ENCODE data around the gene RBM39.
"Not testable (repeated sequence)": the region's sequence is repeated elsewhere in the genome, so short reads cannot be mapped to it uniquely, and the experiment has no call there.

RBM39 gene

DNA sequence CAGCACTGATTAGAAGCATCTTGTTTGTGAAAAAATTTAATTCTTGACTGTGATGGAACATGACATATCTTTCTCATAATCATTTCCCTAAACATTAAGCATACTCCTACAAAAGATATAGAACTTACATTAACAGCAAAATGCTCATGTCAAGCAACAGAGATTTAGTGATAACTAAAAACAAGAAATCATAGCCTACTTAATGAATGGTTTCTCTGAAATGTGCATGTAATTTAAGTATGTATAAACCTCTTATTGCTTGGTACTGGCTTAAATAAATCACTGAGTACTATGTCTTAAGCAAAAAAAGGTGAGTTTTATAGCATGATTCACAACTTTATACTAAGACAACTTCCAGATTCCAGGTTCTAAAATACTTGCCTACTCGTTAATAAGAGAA is 33.6 kb downstream of the RBM39 start:
- DNase-seq = no peak
- Histone ChIP-seq H2AK5ac (ENCODE audit: low read length, severe bottlenecking) (no peak overlapping the region), H3K18ac (ENCODE audit: low read depth in 1 of 2, low read length in 2 of 2) (no peak overlapping the region), H4K91ac (ENCODE audit: low read length) (no peak overlapping the region), H2BK15ac (ENCODE audit: low read depth, poor library complexity, severe bottlenecking) (no peak overlapping the region), H3K27ac (ENCODE audit: low read length, poor library complexity, severe bottlenecking) (no peak overlapping the region), H3K4me1 (ENCODE audit: control insufficient read depth, insufficient read depth, low read depth, low read length) (no peaks in the 10 kb centered on the region), H2AFZ (ENCODE audit: low read depth, low read length) (no peak overlapping the region), H3K14ac (ENCODE audit: low read length in 2 of 2) (no peak overlapping the region), H2BK12ac (ENCODE audit: low read length in 2 of 2) (no peak overlapping the region), H3K9me3 (ENCODE audit: control insufficient read depth, low read length) (no peaks in the 10 kb centered on the region), H3K4me3 (ENCODE audit: insufficient read depth in 1 of 2, low read depth in 1 of 2, low read length in 2 of 2) (no peak overlapping the region), H2BK5ac (ENCODE audit: low read depth, low read length, poor library complexity, severe bottlenecking) (no peak overlapping the region), H3K36me3 (ENCODE audit: control insufficient read depth in 1 of 2, insufficient read depth in 2 of 2, low read depth in 1 of 2, low read length in 2 of 2) (peaks cover 27 to 96% of the 10 kb centered on the region in 2 experiments), H4K8ac (ENCODE audit: low read length) (no peak overlapping the region), H3K27me3 (ENCODE audit: control insufficient read depth in 1 of 2, insufficient read depth in 1 of 2, low read length in 2 of 2) (no peaks in the 10 kb centered on the region), H3K4me2 (ENCODE audit: low read length, poor library complexity, severe bottlenecking) (no peak overlapping the region), H3K9ac (ENCODE audit: low read length) (peak overlapping the region; percentile 41), H3K79me1 (replicated peaks; ENCODE audit: low read length, poor library complexity, severe bottlenecking) (no peaks in the 10 kb centered on the region), H3K23ac (ENCODE audit: low read length in 2 of 2) (no peak overlapping the region), H3K4ac (ENCODE audit: low read depth in 1 of 2, low read length in 2 of 2) (no peak overlapping the region), H2BK120ac (ENCODE audit: low read depth, low read length) (no peak overlapping the region)
- 100% methylated on average over 1 of the region's 1 CpG for WGBS

DNA sequence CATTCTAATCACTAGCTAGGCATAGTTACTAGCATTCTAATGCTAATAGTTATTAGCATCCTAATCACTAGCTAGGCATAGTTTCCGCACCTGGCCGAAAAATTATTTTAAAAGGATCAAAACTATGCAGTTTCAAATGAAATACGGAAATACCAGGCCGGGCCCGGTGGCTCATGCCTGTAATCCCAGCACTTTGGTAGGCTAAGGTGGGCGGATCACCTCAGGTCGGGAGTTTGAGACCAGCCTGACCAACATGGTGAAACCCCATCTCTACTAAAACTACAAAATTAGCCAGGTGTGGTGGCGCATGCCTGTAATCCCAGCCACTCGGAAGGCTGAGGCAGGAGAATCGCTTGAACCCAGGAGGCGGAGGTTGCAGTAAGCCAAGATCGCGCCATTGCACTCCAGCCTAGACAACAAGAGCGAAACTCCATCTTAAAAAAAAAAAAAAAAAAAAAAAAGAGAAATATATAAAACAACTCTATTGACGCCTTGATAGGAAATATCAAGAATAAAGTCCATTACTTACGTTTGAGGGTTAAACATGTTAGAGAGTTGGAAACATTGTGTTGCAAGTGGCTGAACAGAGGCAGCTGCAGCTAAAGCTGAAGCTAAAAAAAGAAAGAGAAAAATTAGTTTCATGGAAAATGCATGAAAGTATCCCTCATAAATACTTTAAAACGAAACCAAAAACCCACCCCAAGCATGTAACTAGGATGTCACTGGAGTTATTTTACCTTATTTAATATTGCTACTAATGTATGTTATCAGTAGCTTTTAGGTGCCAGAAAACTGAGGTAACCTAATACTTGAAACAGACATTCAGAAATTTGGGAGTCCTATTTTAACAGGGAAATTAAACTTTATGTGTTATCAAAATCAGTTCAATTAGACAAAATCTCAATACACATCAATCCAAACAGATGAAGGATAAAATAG is 35.2 kb downstream of the RBM39 start:
- not testable (repeated sequence) for H2AK5ac ChIP-seq (ENCODE audit: low read length, severe bottlenecking); H3K79me1 ChIP-seq (replicated peaks; ENCODE audit: low read length, poor library complexity, severe bottlenecking); H3K4me3 ChIP-seq (ENCODE audit: insufficient read depth in 1 of 2, low read depth in 1 of 2, low read length in 2 of 2); H3K4me2 ChIP-seq (ENCODE audit: low read length, poor library complexity, severe bottlenecking); H2AFZ ChIP-seq (ENCODE audit: low read depth, low read length); H3K23ac ChIP-seq (ENCODE audit: low read length in 2 of 2); H3K27ac ChIP-seq (ENCODE audit: low read length, poor library complexity, severe bottlenecking); DNase-seq; H3K4me1 ChIP-seq (ENCODE audit: control insufficient read depth, insufficient read depth, low read depth, low read length); H3K4ac ChIP-seq (ENCODE audit: low read depth in 1 of 2, low read length in 2 of 2); H3K9ac ChIP-seq (ENCODE audit: low read length); H3K9me3 ChIP-seq (ENCODE audit: control insufficient read depth, low read length); H3K14ac ChIP-seq (ENCODE audit: low read length in 2 of 2); H2BK5ac ChIP-seq (ENCODE audit: low read depth, low read length, poor library complexity, severe bottlenecking); H3K27me3 ChIP-seq (ENCODE audit: control insufficient read depth in 1 of 2, insufficient read depth in 1 of 2, low read length in 2 of 2); H2BK15ac ChIP-seq (ENCODE audit: low read depth, poor library complexity, severe bottlenecking); H4K8ac ChIP-seq (ENCODE audit: low read length); H2BK120ac ChIP-seq (ENCODE audit: low read depth, low read length); H3K18ac ChIP-seq (ENCODE audit: low read depth in 1 of 2, low read length in 2 of 2); H2BK12ac ChIP-seq (ENCODE audit: low read length in 2 of 2); H4K91ac ChIP-seq (ENCODE audit: low read length)
- 93% methylated on average over 8 of the region's 17 CpGs for WGBS
- H3K36me3 ChIP-seq (ENCODE audit: control insufficient read depth in 1 of 2, insufficient read depth in 2 of 2, low read depth in 1 of 2, low read length in 2 of 2) = peaks cover 19 to 97% of the 10 kb centered on the region in 2 experiments

DNA sequence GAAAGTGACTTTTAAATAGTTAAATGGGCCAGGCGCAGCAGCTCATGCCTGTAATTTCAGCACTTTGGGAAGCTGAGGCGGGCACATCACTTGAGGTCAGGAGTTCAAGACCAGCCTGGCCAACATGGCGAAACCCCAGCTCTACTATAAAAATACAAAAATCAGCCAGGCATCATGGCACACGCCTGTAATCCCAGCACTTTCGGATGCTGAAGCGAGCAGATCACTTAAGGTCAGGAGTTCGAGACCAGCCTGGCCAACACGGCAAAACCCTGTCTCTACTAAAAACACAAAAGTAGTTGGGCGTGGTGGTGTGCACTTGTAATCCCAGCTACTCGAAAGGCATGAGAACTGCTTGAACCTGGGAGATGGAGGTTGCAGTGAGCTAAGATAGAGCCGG is 36.2 kb downstream of the RBM39 start:
- not testable (repeated sequence) for H3K4me2 ChIP-seq (ENCODE audit: low read length, poor library complexity, severe bottlenecking); H3K9me3 ChIP-seq (ENCODE audit: control insufficient read depth, low read length); H4K91ac ChIP-seq (ENCODE audit: low read length); H2BK15ac ChIP-seq (ENCODE audit: low read depth, poor library complexity, severe bottlenecking); H3K14ac ChIP-seq (ENCODE audit: low read length in 2 of 2); H3K4ac ChIP-seq (ENCODE audit: low read depth in 1 of 2, low read length in 2 of 2); H3K23ac ChIP-seq (ENCODE audit: low read length in 2 of 2); H3K4me1 ChIP-seq (ENCODE audit: control insufficient read depth, insufficient read depth, low read depth, low read length); DNase-seq; H3K27me3 ChIP-seq (ENCODE audit: control insufficient read depth in 1 of 2, insufficient read depth in 1 of 2, low read length in 2 of 2); H3K4me3 ChIP-seq (ENCODE audit: insufficient read depth in 1 of 2, low read depth in 1 of 2, low read length in 2 of 2); H2BK120ac ChIP-seq (ENCODE audit: low read depth, low read length); H4K8ac ChIP-seq (ENCODE audit: low read length); H3K79me1 ChIP-seq (replicated peaks; ENCODE audit: low read length, poor library complexity, severe bottlenecking); H2AK5ac ChIP-seq (ENCODE audit: low read length, severe bottlenecking); H2BK12ac ChIP-seq (ENCODE audit: low read length in 2 of 2); H2BK5ac ChIP-seq (ENCODE audit: low read depth, low read length, poor library complexity, severe bottlenecking); H3K18ac ChIP-seq (ENCODE audit: low read depth in 1 of 2, low read length in 2 of 2); H2AFZ ChIP-seq (ENCODE audit: low read depth, low read length); H3K27ac ChIP-seq (ENCODE audit: low read length, poor library complexity, severe bottlenecking)
- 96% methylated on average over 10 of the region's 11 CpGs for WGBS
- Histone ChIP-seq H3K9ac (ENCODE audit: low read length) (peak overlapping the region; percentile 21), H3K36me3 (ENCODE audit: control insufficient read depth in 1 of 2, insufficient read depth in 2 of 2, low read depth in 1 of 2, low read length in 2 of 2) (peaks cover 23 to 97% of the 10 kb centered on the region in 2 experiments)

DNA sequence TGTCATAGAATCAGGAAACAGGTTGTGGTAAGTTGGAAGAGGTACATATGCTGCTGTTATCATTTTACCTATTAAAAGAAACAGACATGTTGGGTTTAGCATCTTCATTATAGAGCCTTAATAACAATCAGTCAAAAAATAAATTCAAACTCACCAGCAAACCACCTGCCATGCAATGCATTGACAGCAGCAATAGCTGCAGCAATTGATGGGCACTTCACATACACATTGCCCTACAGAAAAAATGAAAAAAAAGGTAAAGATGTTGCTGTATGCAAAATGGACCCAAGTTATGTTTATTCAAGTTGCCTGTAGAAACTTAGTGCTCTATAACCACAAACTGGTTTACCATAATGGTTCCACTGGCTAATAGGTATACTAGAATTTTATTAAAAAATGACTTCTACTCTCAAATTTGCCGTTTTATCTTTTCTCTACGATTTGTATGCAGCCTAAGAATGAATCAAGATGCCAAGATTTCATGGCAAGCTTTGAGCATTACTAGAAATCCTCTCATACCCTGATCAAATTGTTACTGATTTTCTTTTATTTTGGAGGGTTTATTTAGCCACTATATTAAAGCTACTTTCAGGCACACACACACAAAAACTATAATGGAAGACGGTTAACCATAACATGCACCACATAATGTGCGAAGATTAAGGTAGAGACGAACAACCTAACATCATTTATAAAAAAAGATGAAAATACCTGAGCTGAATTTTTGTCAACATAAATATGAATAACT is 37.4 kb downstream of the RBM39 start:
- Histone ChIP-seq H2BK12ac (ENCODE audit: low read length in 2 of 2) (no peak overlapping the region), H2BK120ac (ENCODE audit: low read depth, low read length) (no peak overlapping the region), H3K9me3 (ENCODE audit: control insufficient read depth, low read length) (no peaks in the 10 kb centered on the region), H4K8ac (ENCODE audit: low read length) (no peak overlapping the region), H4K91ac (ENCODE audit: low read length) (no peak overlapping the region), H2AFZ (ENCODE audit: low read depth, low read length) (no peak overlapping the region), H3K4me3 (ENCODE audit: insufficient read depth in 1 of 2, low read depth in 1 of 2, low read length in 2 of 2) (no peak overlapping the region), H3K27me3 (ENCODE audit: control insufficient read depth in 1 of 2, insufficient read depth in 1 of 2, low read length in 2 of 2) (no peaks in the 10 kb centered on the region), H3K36me3 (ENCODE audit: control insufficient read depth in 1 of 2, insufficient read depth in 2 of 2, low read depth in 1 of 2, low read length in 2 of 2) (peaks cover 23 to 90% of the 10 kb centered on the region in 2 experiments), H3K9ac (ENCODE audit: low read length) (peak overlapping the region; percentile 5), H3K79me1 (replicated peaks; ENCODE audit: low read length, poor library complexity, severe bottlenecking) (no peaks in the 10 kb centered on the region), H3K4me2 (ENCODE audit: low read length, poor library complexity, severe bottlenecking) (no peak overlapping the region), H2BK5ac (ENCODE audit: low read depth, low read length, poor library complexity, severe bottlenecking) (no peak overlapping the region), H3K27ac (ENCODE audit: low read length, poor library complexity, severe bottlenecking) (no peak overlapping the region), H3K23ac (ENCODE audit: low read length in 2 of 2) (no peak overlapping the region), H3K14ac (ENCODE audit: low read length in 2 of 2) (no peak overlapping the region), H3K18ac (ENCODE audit: low read depth in 1 of 2, low read length in 2 of 2) (no peak overlapping the region), H3K4ac (ENCODE audit: low read depth in 1 of 2, low read length in 2 of 2) (no peak overlapping the region), H2BK15ac (ENCODE audit: low read depth, poor library complexity, severe bottlenecking) (no peak overlapping the region), H3K4me1 (ENCODE audit: control insufficient read depth, insufficient read depth, low read depth, low read length) (peaks cover 4% of the 10 kb centered on the region), H2AK5ac (ENCODE audit: low read length, severe bottlenecking) (no peak overlapping the region)
- 89% methylated on average over 5 of the region's 5 CpGs for WGBS
- no peak for DNase-seq

Data from mesenchymal stem cell (in vitro differentiated cells and primary cell).